Inferior parietal cortex (tissue), 1 donor: ENCODE measurements around the gene PHF1.
"Not testable (repeated sequence)": the region's sequence is repeated elsewhere in the genome, so short reads cannot be mapped to it uniquely, and the experiment has no call there.

ENCODE experiments used
- DNase-seq: peaks from one replicate; pipeline ENCODE4 v3.0.0-alpha.2; 2016; ENCODE audit errors: extremely low spot score

The PHF1 gene

DNA sequence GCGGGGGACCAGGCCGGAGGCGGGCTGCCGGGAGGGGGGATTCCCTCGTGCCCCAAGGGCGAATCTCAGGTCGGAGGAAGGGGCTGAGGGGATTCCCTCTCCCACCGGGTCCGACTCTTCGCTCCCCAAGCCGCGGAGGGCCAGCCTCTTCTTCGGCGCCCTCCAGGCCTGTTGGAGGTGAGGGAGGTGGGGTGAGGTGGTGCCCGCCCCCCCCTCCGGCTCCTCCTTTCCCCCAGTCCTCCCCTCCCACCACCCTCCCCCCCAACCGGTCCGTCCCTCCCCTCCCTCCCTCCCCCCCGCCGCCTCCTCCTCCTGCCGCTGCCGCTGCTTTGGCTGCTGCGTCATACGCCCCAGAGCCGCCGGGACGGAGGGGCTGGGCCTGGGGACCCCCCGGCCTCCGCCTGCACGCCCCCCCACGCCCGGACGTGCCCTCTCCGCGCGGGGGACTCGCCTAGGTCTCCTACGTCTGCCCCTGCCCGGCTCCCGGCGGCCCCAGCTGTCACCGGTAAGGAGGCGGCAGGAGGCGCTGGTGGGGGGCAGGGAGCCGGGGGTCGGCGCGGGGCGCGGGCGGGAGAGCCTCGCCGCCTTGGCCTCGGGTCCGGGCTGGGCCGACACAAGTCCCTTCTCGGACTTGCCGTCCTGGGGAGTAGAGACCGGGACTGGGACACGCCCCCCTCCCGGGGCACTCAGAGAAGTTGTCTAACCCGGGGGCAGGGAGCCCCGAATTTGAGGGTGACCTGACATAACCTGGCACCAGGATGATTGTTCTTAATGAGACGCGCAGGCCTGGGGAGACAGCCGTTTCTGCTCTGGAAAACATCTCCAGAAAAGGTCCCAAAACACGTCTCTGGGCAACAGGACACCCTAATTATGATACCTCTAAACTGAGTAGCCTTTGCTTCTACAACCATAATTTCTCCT lies at the start of gene PHF1:
Gene PHF1 (plus strand): TSS at position 304 of the 921 bp plus-strand sequence. CDS start 1,250 bp downstream, outside the sequence.
- DNase-seq: no peak

DNA sequence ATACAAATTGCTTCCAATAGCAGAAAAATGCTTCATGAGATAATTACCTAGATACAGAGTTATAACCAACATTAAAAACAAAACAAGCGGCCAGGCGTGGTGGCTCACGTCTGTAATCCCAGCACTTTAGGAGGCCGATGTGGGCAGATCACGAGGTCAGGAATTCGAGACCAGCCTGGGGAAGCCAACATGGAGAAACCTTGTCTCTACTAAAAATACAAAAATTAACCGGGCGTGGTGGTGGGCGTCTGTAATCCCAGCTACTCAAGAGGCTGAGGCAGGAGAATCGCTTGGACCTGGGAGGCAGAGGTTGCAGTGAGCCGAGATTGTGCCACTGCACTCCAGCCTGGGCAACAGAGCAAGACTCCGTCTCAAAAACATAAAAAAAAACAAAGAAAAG lies 47.3 kb upstream of the PHF1 start:
- DNase-seq: not testable (repeated sequence)

DNA sequence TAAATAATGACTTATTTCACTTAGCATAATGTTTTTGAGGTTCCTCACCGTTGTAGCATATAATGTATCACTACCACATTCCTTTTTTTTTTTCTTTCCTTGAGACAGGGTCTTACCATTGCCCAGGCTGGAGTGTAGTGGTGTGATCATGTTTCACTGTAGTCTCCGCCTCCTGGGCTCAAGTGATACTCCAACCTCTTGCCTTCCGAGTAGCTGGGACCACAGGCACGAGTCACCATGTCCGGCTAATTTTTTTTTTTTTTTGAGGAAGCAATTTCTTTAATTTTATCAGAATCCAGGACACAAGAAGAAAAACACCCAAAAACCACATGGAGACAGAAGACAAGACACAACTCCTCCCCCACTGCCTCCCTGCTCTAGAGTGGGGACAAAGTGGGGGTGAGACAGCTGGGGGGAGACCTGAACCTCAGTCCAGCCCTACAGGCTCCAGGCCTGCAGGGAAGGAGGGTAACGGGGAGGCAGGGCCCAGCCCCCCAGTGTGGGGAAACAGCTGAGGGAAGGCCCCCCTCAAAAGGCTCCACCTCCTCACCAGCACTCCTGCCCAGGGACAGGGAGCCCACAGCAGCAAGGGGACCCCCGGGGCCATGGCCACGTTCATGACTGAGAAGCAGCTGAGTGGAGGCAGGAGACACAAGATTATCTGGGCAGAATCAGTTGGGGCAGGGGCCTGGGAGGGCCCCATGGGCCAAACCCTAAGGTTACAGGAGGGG lies 46.2 kb upstream of the PHF1 start:
- DNase-seq: not testable (repeated sequence)

DNA sequence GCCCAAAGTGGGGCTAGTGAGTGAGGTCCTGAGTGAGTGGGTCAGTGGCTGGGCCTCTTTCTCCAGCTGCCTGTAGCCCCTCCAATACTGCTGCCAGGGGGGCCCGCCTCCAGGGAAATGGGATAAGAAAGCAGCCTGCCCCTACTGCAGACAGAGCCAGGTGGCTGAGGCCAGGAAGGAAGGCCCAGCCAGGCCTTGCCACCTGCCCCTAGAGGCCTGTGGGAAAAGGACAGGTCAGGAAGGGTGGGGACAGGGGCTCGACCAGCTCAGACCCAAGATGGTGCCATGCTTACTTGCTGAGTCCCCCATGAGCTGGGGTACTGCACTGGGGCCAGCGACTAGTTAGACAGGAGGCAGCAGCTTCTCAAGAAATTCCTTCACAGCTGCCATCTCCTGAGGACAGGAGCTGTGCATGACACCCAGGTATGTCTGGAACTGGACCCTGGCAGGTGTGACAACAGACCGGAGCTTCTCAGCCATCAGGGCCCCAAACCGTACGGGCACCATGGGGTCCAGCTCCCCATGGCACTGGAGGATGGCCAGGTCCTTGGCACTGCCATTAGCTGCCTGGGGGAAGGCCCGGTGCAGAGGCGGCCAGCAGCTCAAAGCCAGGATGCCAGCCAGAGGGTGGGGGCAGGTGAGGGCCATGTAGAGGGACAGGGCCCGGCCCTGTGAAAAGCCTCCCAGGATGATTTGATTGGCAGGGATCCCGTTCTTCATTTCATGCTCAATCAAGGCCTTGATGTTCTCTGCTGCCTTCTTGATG lies 45.4 kb upstream of the PHF1 start:
- not testable (repeated sequence) for DNase-seq

DNA sequence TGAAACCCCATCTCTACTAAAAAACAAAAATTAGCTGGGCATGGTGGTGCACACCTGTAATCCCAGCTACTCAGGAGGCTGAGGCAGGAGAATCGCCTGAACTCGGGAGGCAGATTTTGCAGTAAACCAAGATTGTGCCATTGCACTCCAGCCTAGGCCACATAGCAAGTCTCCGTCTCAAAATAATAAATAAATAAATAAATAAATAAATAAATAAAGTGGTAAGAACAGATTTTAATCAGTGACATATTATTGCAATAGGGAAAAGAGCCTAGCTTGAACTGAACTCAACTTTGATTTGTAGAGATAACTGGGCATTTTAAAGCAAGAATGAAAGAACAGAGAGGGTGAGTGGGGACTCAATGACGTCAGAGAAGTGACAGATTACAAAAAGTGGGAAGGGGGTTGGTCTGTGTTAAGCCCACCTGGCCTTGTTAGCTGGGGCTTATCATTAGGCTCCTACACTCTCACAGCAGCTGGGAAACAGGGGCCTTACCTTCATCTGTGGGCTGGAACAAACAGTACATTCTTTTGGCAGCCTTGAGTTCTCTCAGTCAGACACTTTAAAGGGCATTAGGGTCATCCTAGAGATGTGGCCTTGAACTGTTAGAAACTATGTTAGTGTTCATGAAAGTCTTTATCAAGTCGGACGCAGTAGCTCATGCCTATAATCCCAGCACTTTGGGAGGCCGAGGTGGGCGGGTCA lies 43.7 kb upstream of the PHF1 start:
- no peak for DNase-seq

DNA sequence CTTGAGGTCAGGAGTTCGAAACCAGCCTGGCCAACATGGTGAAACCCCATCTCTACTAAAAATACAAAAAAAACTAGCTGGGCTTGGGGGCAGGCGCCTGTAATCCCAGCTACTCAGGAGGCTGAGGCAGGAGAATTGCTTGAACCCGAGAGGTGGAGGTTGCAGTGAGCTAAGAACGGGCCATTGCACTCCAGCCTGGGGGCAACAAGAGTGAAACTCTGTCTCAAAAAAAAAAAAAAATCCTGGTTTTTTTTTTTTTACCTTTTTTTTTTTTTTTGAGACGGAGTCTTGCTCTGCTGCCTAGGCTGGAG lies 43.1 kb upstream of the PHF1 start:
- DNase-seq: not testable (repeated sequence)

DNA sequence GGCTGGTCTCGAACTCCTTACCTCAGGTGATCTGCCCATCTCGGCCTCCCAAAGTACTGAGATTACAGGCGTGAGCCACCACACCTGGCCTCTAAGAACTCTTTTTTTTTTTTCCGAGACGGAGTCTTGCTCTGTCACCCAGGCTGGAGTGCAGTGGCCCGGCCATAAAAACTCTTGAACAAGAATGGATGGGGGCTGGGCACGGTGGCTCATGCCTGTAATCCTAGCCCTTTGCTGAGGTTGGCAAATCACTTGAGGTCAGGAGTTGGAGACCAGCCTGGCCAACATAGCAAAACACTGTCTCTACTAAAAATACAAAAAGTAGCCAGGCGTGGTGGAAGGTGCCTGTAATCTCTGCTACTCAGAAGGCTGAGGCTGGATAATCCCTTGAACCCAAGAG lies 38.9 kb upstream of the PHF1 start:
- not testable (repeated sequence) for DNase-seq

DNA sequence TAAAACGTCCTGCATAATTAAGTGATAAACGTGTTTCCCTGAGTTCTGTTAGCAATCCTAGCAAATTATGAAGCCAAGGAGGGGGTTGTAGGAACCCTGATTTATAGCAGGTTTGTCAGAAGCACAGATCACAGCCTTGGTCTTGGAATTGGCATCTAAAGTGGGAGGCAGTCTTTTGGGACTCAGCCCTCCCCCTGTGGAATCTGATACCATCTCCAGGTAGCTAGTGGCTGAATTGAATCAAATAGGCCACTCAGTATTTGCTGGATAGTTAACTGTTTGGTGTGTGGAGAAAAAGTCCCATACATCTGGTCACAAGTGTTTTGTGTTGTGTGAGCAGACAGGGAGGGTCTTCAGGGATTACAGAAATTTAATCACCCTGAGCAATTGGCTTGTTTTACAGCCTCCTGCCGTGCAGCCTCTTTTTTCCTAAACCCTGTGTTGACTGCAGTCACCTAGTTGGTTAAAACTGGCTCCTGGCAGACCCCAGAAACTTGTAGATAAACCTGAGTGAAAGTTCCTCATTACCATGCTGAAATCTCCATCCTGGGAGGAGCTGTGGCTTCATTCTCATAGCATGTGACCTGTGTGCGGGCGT lies 38.2 kb upstream of the PHF1 start:
- no peak for DNase-seq

DNA sequence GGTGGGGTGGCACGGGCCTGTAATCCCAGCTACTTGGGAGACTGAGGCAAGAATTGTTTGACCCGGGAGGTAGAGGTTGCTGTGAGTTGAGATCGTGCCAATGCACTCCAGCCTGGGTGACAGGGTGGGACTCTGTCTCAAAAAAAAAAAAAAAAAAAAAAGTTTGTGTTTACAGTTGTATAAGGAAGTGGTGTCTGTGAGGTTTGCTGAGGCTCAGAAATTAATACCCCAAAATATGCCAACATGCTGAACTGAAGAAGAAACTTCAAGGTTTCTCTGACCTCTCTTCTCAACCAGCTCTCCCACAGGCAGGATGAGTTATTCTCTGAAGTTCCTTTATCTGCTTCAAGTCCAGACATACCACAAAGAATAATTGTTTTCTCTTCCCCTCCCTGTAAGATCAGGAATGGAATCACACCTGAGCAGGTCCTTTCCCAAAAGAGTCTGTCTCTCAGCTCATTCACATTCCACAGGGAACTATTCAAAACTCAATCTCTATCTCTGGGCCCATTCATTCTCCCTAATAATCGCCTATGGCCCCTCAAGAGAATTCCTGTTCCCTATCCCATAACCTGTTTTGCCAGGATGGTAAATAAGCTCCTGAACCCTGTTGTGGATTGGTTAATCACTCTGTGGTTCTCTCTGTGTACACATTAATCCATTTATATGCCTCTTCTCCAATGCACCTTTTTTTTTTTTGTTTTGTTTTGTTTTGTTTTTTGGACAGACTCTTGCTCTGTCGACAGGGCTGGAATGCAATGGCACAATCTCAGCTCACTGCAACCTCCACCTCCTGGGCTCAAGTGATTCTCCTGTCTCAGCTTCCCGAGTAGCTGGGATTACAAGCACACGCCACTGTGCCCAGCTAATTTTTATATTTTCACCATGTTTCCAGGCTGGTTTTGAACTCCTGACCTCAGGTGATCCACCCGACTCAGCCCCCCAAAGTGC lies 36.6 kb upstream of the PHF1 start:
- DNase-seq: no peak

DNA sequence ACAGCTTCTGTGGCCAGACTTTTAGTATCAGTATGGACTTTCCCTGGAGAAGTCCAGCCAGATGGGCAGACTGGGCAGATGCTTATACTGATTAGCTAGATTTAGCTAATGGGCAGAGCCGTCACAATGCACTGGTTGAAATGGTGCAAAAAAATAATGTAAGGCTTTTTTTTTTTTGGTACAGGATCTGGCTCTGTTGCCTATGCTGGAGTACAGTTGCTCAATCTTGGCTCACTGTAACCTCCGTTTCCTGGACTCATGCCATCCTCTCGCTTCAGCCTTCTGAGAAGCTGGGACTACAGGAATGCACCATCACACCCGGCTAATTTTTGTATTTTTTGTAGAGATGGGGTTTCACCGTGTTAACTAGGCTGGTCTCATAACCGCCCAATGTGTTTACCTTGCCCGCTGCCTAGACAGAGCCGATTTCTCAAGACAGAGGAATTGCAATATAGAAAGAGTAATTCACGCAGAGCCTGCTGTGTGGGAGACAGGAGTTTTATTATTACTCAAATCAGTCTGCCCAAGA lies 35.6 kb upstream of the PHF1 start:
- DNase-seq: peak; percentile 32

DNA sequence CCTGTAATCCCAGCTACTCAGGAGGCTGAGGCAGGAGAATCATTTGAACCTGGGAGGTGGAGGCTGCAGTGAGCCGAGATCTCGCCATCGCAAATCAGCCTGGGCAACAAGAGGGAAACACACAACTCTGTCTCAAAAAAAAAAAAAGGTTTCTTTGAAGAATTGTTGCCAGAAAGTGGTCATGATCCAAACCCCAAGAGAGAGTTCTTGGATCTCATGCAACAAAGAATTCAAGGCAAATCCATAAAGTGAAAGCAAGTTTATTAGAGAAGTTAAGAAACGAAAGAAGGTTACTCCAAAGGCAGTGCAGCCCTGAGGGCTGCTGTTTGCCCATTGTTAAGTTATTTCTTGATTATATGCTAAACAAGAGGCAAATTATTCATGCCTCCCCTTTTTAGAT lies 33.6 kb upstream of the PHF1 start:
- no peak for DNase-seq

DNA sequence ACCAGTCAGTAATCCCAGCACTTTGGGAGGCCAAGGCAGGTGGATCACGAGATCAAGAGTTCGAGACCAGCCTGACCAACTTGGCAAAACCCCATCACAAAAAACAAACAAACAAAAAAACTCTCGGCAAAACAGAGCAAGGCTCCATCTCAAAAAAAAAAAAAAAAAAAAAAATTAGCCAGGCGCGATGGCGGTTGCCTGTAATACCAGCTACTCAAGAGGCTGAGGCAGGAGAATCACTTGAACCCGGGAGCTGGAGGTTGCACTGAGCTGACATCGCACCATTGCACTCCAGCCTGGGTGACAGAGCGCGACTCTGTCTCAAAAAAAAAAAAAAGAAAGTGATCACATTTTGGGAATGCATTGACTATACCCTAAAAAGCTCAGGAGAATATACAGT lies 31.6 kb upstream of the PHF1 start:
- not testable (repeated sequence) for DNase-seq

DNA sequence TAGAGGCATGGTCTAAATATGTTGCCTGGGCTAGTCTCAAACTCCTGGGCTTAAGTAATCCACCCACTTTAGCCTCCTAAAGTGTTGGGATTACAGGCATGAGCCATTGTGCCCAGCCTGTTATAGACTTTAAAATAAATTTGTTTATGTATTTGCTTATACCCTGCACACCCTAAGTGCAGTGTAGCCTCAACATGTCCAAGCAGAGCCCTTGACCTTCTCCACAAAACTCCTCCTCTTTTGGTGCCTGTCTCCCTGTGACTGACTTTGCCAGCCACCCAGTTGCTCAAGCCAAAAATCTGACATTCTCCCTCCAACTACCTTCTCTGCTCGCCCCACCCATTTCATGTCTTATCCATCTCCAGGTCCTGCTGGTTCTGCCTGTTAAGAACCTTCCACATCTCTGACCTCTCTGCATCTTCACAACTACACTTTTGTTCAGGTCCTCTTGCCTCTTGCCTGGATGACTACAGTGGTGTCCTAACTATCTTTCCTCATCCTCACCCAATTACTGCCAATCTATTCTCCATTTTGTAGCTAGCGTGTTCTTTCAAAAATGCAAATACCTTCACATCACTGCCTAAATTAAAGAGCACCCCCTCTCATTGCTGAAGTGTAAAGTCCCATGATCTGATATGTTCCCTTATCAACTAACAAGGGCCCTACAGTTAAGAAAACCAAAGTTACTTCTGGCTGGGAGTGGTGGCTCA lies 30.4 kb upstream of the PHF1 start:
- DNase-seq: no peak

DNA sequence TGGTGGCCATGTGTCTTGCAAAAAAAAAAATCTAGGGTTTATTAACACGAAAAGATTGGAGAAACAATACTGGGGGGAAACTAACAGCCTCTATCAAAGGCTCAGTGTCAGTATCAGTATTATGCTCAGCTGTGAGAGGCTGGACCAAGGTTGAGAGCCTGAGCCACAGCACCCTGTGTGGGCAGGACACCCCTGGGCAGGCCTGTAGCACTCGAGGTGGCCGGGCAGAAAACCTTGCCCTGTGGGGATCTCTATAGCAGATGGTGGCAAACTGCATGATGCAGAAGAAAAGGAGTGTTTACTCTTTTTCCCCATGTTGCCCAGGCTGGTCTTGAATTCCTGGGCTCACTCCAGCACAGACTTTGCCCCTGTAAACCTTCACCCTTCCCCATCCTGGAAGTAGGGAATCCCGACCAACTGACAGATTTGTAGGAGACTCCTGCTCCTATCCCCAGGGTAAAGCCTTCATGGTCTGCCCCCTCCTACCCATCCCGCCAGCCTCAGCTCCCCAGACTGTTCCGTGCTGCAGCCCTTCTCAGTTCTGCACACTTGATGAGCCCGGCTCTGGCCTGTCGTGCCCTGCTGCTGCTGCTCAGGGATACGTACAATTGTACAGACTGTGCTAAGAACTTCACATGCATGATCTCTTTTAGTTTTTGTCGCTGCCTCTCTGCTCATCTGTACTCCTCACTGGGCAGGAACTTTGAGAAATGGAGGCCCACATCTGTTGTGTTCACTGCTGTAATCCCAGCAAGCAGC lies 27.2 kb upstream of the PHF1 start:
- DNase-seq: no peak

DNA sequence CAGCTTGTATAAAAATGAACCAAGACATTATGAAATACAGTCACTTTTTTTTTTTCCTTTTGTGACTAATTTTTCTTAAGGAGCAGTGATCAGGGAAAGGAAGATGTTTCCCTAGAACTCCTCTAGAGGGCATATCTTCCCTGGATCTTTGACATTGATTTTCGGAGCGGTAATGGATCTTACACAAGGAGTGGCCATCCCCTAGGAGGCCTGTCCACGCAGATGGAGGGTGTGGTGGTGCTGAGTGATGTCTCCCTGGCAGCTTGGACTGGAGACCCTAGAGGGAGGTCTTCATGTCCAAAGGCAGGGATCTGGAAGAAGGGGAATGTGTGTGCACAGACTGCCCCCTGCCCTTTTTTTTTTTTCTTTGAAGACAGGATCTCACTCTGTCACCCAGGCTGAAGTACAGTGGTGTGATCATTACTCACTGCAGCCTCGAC lies 26.2 kb upstream of the PHF1 start:
- peak; percentile 22 for DNase-seq

DNA sequence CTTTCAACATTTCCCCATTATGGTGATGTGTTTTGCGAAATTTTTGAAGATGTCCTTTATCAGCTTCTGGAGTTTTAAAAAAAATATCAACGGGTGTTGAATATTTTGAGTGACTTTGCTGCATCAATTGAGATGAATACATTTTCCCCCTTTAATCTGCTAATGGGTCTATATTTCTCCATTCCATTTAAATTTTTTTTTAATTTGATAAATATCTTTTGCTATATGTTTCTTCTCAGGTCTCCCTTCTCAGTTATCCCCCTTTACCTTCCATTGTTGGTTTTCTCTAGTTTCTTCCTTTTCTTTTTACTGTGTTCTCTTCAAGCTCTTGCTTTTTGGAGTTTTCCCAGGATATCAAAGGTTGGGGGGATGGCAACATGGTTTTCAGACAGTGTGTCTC lies 20.6 kb upstream of the PHF1 start:
- DNase-seq: no peak

DNA sequence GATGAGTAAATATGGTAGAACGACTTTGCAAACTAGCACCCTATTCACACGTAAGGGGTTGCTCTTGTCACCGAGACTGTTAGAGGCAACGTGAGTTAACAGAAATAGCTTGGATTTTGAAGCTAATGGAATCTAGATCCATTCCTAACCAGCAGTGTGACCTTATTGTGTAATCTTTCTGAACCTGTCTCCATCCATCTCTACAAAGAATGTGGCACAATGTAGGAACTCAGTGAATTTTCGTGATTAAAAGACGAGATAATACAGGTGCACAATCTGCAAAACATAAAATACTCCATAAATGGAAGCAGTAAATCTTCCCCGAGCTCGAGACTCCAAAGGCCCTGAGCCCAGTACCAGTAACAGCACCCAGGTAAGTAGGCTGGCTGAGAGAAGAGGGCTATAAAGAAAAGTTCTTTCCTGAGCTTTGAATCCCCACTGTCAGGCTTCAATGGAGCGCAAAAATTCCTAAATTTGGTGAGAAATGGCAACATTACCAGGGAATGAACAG lies 20.0 kb upstream of the PHF1 start:
- no peak for DNase-seq

DNA sequence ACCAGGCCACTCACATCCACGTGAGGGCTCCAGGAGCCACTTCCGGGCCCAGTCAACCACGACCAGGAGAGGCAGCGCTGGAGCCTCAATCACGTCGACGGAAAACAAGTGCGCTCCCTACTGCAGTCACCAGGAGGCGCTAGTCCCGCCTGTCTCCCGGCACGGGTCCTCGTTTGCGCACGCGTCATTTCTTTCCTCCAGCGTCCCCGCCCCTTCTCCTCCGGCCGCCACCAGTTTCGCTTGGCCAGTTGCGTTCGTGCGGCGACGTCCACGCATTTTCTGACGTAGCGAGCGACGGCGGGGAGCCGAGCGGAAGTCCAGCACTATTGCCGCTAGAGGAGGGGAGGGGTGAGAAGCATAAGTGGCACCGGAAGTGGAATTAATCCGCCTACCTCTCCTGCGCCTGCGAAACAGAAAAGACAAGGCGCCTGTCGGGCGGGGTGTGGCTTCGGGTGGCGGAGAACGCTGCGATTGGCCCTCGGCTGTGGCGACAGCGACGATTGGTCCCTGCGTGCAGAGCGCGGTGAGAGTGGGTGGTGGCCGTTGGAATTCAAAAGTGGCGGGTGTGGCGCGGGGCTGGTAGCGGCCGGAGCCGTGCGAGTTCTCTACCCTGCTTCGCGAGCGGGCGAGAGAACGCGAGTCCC lies 19.4 kb upstream of the PHF1 start, which contains the start of gene KIFC1:
Gene KIFC1 (plus strand): TSS at position 546 of the 644 bp plus-strand sequence. CDS start 163 bp downstream, outside the sequence.
- peak; percentile 99 for DNase-seq
